SK-N-SH (cell line): ENCODE results near the gene MYO1H. TPM values are rescaled to one million over a fixed set of nuclear protein-coding genes. Genes with fewer than 3 reads are reported as not detected.

Experiments
- CTCF ChIA-PET: fragments of 300-600, 350-600 bp; formaldehyde crosslinking; extraction: SDS; loops from one replicate; lab custom pipeline; 2021; lab: Yijun Ruan, JAX
- POLR2A ChIA-PET: fragments of 350-600 bp; sonication (Branson Sonifier 250); formaldehyde crosslinking; extraction: SDS; loops from one replicate; lab custom pipeline; 2020; ENCODE audit warnings: antibody characterized with exemption, inconsistent platforms; lab: Yijun Ruan, JAX
- DNase-seq: peaks from one replicate; pipeline ENCODE4 v3.0.0; 2012
- H2AFZ ChIP-seq: fragments of 200-600 bp; sonication (generic); 2 replicates; pipeline ENCODE4 v1.8.1; 2016; ENCODE audit warnings: antibody characterized with exemption, mild to moderate bottlenecking, low read depth
- H3F3A ChIP-seq: fragments of 200-600 bp; sonication (generic); replicated peaks from 2 replicates; pipeline ENCODE3; 2016; ENCODE audit warnings: antibody characterized with exemption, mild to moderate bottlenecking; ENCODE audit not compliant: insufficient read depth
- H3K27ac ChIP-seq, 2 experiments: fragments of 200-500 bp in 1 of 2; fragments of 200-600 bp in 1 of 2; sonication (Bioruptor generic) in 1 of 2; sonication (generic), shearing (Covaris generic) in 1 of 2; 2 replicates each; pipeline versions ENCODE4 v1.5.1 to v1.6.1; 2014 to 2016; ENCODE audit warnings: low read depth in 2 of 2, inconsistent platforms in 1 of 2, low read length in 1 of 2, mild to moderate bottlenecking in 1 of 2, mixed read lengths in 1 of 2
- H3K27me3 ChIP-seq: fragments of 200-600 bp; sonication (generic), shearing (Covaris generic); 2 replicates; pipeline ENCODE4 v1.6.1; 2016; ENCODE audit warnings: mixed run types; ENCODE audit not compliant: insufficient read depth
- H3K36me3 ChIP-seq, 2 experiments: fragments of 200-500 bp in 1 of 2; fragments of 200-600 bp in 1 of 2; sonication (Bioruptor generic) in 1 of 2; sonication (generic) in 1 of 2; replicated peaks in 1 of 2; 2 replicates each; pipeline versions ENCODE3 to v1.5.1; 2014 to 2016; ENCODE audit warnings: low read length in 1 of 2, mild to moderate bottlenecking in 1 of 2; ENCODE audit not compliant: insufficient read depth in 2 of 2, control insufficient read depth in 1 of 2
- H3K4me1 ChIP-seq, 2 experiments: fragments of 200-500 bp in 1 of 2; fragments of 200-600 bp in 1 of 2; sonication (Bioruptor generic) in 1 of 2; sonication (generic), shearing (Covaris generic) in 1 of 2; 2 replicates each; pipeline versions ENCODE4 v1.5.1 to v1.6.1; 2014 to 2016; ENCODE audit warnings: low read depth in 1 of 2, low read length in 1 of 2, mixed run types in 1 of 2; ENCODE audit not compliant: insufficient read depth in 2 of 2, control insufficient read depth in 1 of 2
- H3K4me2 ChIP-seq: fragments of 200-600 bp; sonication (generic), shearing (Covaris generic); 2 replicates; pipeline ENCODE4 v1.6.1; 2017; ENCODE audit warnings: mixed run types
- H3K4me3 ChIP-seq, 2 experiments: fragments of 200-500 bp in 1 of 2; fragments of 200-600 bp in 1 of 2; sonication (Bioruptor generic) in 1 of 2; sonication (generic), shearing (Covaris generic) in 1 of 2; 2 replicates each; pipeline versions ENCODE4 v1.5.1 to v1.8.1; 2014 to 2016; ENCODE audit warnings: low read depth in 2 of 2, inconsistent platforms in 1 of 2, low read length in 1 of 2, mild to moderate bottlenecking in 1 of 2, mixed read lengths in 1 of 2, moderate library complexity in 1 of 2
- H3K79me2 ChIP-seq: fragments of 200-600 bp; sonication (generic); 2 replicates; pipeline ENCODE4 v1.8.1; 2017; ENCODE audit warnings: mild to moderate bottlenecking; ENCODE audit not compliant: insufficient read depth
- H3K9ac ChIP-seq: fragments of 200-600 bp; sonication (generic); 2 replicates; pipeline ENCODE4 v1.6.1; 2017; ENCODE audit warnings: mixed run types
- H3K9me2 ChIP-seq: fragments of 200-600 bp; sonication (generic); 2 replicates; pipeline ENCODE4 v1.6.1; 2017; ENCODE audit warnings: mixed run types
- H3K9me3 ChIP-seq: fragments of 200-600 bp; sonication (generic); 2 replicates; pipeline ENCODE4 v1.6.1; 2017; ENCODE audit warnings: mixed run types, mild to moderate bottlenecking, moderate library complexity
- H4K20me1 ChIP-seq: fragments of 200-600 bp; sonication (generic); 2 replicates; pipeline ENCODE4 v1.6.1; 2017; ENCODE audit warnings: mild to moderate bottlenecking, mixed run types; ENCODE audit not compliant: insufficient read depth
- CHD2 ChIP-seq: fragments of 150-350 bp; IDR thresholded peaks from 2 replicates; pipeline ENCODE4 v1.6.1; 2018; ENCODE audit warnings: low read length; ENCODE audit not compliant: partially characterized antibody
- ELF1 ChIP-seq: IDR thresholded peaks from 2 replicates; pipeline ENCODE4 v1.4.0; 2012
- EZH2phosphoT487 ChIP-seq: fragments of 200-600 bp; sonication (generic); IDR thresholded peaks from 2 replicates; pipeline ENCODE4 v1.6.1; 2017; ENCODE audit warnings: low read depth, mixed run types, mild to moderate bottlenecking, antibody characterized with exemption, moderate library complexity, borderline replicate concordance
- FOSL2 ChIP-seq: IDR thresholded peaks from 2 replicates; pipeline ENCODE4 v1.4.0; 2012; ENCODE audit warnings: low read depth, mild to moderate bottlenecking, moderate library complexity, borderline replicate concordance
- GABPA ChIP-seq: IDR thresholded peaks from 2 replicates; pipeline ENCODE4 v1.4.0; 2012; ENCODE audit warnings: low read depth, mild to moderate bottlenecking
- GATA2 ChIP-seq: sonication (generic); formaldehyde crosslinking; IDR thresholded peaks from 2 replicates; pipeline ENCODE4 v1.5.0; 2020; ENCODE audit warnings: mild to moderate bottlenecking, missing genetic modification reagents
- NRF1 ChIP-seq: IDR thresholded peaks from 2 replicates; pipeline ENCODE4 v1.6.1; 2012; ENCODE audit warnings: low read depth, mild to moderate bottlenecking, low read length
- RAD21 ChIP-seq: IDR thresholded peaks from 2 replicates; pipeline ENCODE4 v1.6.1; 2012; ENCODE audit warnings: mild to moderate bottlenecking, low read length
- TCF12 ChIP-seq: IDR thresholded peaks from 2 replicates; pipeline ENCODE4 v1.4.0; 2012
- TEAD4 ChIP-seq: IDR thresholded peaks from 2 replicates; pipeline ENCODE4 v1.4.0; 2012; ENCODE audit warnings: mild to moderate bottlenecking, borderline replicate concordance; ENCODE audit not compliant: insufficient read depth
- WGBS: methylation state at CpG from one replicate; pipeline ENCODE4 v1.1.6; 2017; ENCODE audit warnings: low lambda C conversion rate; 5-methylcytosine and 5-hydroxymethylcytosine counted together
- polyA plus RNA-seq, 3 experiments: library from polyadenylated mRNA; depleted of rRNA; stranded (reverse); fragments of >200 nt; gene quantifications; 2 replicates each; pipeline ENCODE4 v1.2.3, GENCODE V29; 2012
- TF ChIP-seq, protein P1 (sequence below): fragments of 200-600 bp; sonication (generic); IDR thresholded peaks from 2 replicates; pipeline ENCODE4 v1.6.1; 2017; ENCODE audit warnings: antibody characterized with exemption, mild to moderate bottlenecking, moderate library complexity
- TF ChIP-seq, protein P2 (sequence below): IDR thresholded peaks from 2 replicates; pipeline ENCODE4 v1.6.1; 2012; ENCODE audit warnings: mild to moderate bottlenecking, low read depth, low read length, moderate library complexity
- TF ChIP-seq, protein P3 (sequence below): fragments of 150-350 bp; IDR thresholded peaks from 2 replicates; pipeline ENCODE4 v1.6.1; 2017; ENCODE audit warnings: antibody characterized with exemption, low read length, low read depth, borderline replicate concordance
- TF ChIP-seq, protein P4 (sequence below): IDR thresholded peaks from 2 replicates; pipeline ENCODE4; 2012

MYO1H gene
- polyA plus RNA-seq, 1 of the 3 experiments (the other 2 are of a cell fraction), result not detected

DNA sequence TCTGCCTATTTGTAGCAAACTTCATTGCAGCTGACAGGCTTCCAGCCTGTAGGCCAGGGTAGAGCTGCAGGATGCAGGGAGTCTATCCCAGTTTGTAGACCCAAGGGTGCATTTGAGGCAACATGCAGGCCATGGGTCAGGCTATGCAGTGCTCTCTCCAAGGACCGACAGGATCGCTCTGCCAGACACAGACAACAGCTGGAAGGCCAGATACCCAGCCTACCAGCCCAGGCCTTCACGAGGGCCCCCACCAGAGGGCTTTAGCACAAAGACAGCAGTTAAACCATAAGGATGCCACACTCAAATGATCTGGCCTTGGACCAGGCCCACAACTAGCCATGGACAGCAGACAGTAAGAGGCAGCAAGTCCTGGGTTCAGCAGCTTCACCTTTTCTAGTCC, 119.1 kb downstream of the MYO1H start:
- H2AFZ ChIP-seq, result no peak overlapping the region
- no peak overlapping the region for H3K4me3 ChIP-seq
- 67% methylated on average over 2 of the region's 3 CpGs for WGBS
- ChIA-PET POLR2A (no interaction called here), CTCF (interaction anchor here (1.2 kb wide), 1 partner anchor 39 kb away, joined by 5 read pairs; no protein-coding TSS in a partner anchor)
- no peaks in the 10 kb centered on the region for H3K27me3 ChIP-seq
- H4K20me1 ChIP-seq, result peaks cover 29% of the 10 kb centered on the region
- no peaks in the 10 kb centered on the region for H3K9me2 ChIP-seq
- peaks cover 30% of the 10 kb centered on the region for H3F3A ChIP-seq
- H3K79me2 ChIP-seq, result peaks cover 85% of the 10 kb centered on the region
- no peak overlapping the region for H3K9ac ChIP-seq
- no peak overlapping the region for H3K27ac ChIP-seq
- no peak for TF ChIP-seq GATA2 (CRISPR knock-in tag)
- TF ChIP-seq CHD2, result no peak
- TF ChIP-seq, protein P1, sequence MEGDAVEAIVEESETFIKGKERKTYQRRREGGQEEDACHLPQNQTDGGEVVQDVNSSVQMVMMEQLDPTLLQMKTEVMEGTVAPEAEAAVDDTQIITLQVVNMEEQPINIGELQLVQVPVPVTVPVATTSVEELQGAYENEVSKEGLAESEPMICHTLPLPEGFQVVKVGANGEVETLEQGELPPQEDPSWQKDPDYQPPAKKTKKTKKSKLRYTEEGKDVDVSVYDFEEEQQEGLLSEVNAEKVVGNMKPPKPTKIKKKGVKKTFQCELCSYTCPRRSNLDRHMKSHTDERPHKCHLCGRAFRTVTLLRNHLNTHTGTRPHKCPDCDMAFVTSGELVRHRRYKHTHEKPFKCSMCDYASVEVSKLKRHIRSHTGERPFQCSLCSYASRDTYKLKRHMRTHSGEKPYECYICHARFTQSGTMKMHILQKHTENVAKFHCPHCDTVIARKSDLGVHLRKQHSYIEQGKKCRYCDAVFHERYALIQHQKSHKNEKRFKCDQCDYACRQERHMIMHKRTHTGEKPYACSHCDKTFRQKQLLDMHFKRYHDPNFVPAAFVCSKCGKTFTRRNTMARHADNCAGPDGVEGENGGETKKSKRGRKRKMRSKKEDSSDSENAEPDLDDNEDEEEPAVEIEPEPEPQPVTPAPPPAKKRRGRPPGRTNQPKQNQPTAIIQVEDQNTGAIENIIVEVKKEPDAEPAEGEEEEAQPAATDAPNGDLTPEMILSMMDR, result no peak
- TF ChIP-seq, protein P2, sequence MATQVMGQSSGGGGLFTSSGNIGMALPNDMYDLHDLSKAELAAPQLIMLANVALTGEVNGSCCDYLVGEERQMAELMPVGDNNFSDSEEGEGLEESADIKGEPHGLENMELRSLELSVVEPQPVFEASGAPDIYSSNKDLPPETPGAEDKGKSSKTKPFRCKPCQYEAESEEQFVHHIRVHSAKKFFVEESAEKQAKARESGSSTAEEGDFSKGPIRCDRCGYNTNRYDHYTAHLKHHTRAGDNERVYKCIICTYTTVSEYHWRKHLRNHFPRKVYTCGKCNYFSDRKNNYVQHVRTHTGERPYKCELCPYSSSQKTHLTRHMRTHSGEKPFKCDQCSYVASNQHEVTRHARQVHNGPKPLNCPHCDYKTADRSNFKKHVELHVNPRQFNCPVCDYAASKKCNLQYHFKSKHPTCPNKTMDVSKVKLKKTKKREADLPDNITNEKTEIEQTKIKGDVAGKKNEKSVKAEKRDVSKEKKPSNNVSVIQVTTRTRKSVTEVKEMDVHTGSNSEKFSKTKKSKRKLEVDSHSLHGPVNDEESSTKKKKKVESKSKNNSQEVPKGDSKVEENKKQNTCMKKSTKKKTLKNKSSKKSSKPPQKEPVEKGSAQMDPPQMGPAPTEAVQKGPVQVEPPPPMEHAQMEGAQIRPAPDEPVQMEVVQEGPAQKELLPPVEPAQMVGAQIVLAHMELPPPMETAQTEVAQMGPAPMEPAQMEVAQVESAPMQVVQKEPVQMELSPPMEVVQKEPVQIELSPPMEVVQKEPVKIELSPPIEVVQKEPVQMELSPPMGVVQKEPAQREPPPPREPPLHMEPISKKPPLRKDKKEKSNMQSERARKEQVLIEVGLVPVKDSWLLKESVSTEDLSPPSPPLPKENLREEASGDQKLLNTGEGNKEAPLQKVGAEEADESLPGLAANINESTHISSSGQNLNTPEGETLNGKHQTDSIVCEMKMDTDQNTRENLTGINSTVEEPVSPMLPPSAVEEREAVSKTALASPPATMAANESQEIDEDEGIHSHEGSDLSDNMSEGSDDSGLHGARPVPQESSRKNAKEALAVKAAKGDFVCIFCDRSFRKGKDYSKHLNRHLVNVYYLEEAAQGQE, result no peak
- TF ChIP-seq RAD21, result no peak
- TF ChIP-seq, protein P3, sequence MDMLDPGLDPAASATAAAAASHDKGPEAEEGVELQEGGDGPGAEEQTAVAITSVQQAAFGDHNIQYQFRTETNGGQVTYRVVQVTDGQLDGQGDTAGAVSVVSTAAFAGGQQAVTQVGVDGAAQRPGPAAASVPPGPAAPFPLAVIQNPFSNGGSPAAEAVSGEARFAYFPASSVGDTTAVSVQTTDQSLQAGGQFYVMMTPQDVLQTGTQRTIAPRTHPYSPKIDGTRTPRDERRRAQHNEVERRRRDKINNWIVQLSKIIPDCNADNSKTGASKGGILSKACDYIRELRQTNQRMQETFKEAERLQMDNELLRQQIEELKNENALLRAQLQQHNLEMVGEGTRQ, result no peak
- no peak for TF ChIP-seq NRF1
- no peak for TF ChIP-seq GABPA
- TF ChIP-seq, protein P4, sequence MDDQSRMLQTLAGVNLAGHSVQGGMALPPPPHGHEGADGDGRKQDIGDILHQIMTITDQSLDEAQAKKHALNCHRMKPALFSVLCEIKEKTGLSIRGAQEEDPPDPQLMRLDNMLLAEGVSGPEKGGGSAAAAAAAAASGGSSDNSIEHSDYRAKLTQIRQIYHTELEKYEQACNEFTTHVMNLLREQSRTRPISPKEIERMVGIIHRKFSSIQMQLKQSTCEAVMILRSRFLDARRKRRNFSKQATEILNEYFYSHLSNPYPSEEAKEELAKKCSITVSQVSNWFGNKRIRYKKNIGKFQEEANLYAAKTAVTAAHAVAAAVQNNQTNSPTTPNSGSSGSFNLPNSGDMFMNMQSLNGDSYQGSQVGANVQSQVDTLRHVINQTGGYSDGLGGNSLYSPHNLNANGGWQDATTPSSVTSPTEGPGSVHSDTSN, result no peak
- TF ChIP-seq FOSL2, result no peak
- no peak for TF ChIP-seq EZH2phosphoT487
- TF ChIP-seq TEAD4, result no peak
- no peak for TF ChIP-seq ELF1
- no peak for TF ChIP-seq TCF12
- no peak overlapping the region for H3K4me2 ChIP-seq
- peaks cover 35 to 60% of the 10 kb centered on the region in 2 experiments for H3K4me1 ChIP-seq
- no peaks in the 10 kb centered on the region for H3K9me3 ChIP-seq
- no peak for DNase-seq
- peaks cover 12 to 61% of the 10 kb centered on the region in 2 experiments for H3K36me3 ChIP-seq
